Stimulated activated CD8-positive, alpha-beta memory T cell treated with anti-CD3 and anti-CD28 coated beads, Interleukin-7, amount 100 ng/mL, for 4 hours (primary cell): ENCODE results near the gene IFNL2.
"Not testable (repeated sequence)": the region's sequence is repeated elsewhere in the genome, so short reads cannot be mapped to it uniquely, and the experiment has no call there.

ENCODE experiments used
- DNase-seq, 2 donors: peaks; one replicate each; pipeline ENCODE4 v3.0.0-alpha.2; 2020; ENCODE audit warnings: low read depth in 2 of 2

IFNL2 gene

GRCh38 chr19:39253374-39254149, 14.6 kb upstream of the IFNL2 start:
- DNase-seq, result no peak

DNA sequence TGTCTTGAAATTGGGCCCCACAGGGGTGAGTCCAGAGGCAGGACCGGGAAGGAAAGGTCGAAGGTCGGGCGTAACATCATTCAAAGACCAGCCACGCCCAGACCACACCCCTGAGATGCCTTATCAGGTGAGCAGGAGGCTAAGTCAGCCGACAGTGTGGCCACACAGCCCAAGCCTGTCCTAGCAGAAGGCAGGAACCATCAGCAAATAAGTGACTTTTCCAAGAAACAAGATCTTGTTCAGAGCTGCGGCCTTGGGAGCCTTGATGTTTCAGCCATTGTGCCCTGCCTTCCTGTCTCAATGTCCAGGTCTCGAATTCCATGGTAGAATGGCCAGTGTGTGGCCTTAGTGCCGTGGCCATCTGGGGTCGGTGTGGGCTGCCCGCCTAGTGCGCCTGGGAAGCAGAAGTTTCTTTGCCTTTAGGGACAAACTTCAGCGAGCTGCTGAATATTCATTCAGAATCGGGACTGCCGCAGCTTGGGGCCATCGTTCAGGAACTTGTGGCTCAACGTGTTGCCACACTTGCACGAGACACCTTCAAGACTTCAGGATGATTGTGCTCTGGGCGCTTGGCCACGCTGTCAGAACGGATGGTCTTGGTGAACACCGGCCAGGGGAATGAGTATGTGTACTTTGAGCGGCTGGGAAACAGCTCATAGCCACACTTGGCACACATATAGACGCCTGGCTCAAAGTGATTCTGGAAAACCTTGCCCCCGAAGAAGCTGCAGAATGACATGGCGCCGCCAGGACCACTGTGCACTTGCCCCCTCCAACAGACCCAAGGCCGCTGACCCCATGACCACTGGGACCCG, 13.5 kb upstream of the IFNL2 start:
- DNase-seq, result no peak

DNA sequence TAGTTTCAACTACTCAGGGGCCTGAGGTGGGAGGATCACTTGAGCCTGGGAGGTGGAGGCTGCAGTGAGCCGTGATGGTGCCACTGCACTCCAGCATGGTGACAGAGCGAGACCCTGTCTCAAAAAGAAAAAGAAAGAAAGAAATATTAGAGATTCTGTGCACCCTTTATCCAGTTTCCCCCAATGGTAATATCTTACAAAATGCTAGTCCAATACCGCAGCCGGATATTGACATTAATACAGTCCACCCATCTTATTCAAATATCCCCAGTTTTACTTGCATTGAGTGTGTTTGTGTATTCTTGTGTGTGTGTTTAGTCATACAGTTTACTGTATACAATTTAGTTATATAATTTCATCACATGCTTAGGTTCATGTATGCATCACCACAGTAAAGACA, 11.0 kb upstream of the IFNL2 start:
- no peak for DNase-seq

- no peak for DNase-seq
Observed at GRCh38 chr19:39261704-39262103, 6.5 kb upstream of the IFNL2 start.

GRCh38 chr19:39262496-39262895, 5.7 kb upstream of the IFNL2 start:
- no peak for DNase-seq

- DNase-seq, result no peak
Observed at GRCh38 chr19:39263912-39264305, 4.3 kb upstream of the IFNL2 start.

DNA sequence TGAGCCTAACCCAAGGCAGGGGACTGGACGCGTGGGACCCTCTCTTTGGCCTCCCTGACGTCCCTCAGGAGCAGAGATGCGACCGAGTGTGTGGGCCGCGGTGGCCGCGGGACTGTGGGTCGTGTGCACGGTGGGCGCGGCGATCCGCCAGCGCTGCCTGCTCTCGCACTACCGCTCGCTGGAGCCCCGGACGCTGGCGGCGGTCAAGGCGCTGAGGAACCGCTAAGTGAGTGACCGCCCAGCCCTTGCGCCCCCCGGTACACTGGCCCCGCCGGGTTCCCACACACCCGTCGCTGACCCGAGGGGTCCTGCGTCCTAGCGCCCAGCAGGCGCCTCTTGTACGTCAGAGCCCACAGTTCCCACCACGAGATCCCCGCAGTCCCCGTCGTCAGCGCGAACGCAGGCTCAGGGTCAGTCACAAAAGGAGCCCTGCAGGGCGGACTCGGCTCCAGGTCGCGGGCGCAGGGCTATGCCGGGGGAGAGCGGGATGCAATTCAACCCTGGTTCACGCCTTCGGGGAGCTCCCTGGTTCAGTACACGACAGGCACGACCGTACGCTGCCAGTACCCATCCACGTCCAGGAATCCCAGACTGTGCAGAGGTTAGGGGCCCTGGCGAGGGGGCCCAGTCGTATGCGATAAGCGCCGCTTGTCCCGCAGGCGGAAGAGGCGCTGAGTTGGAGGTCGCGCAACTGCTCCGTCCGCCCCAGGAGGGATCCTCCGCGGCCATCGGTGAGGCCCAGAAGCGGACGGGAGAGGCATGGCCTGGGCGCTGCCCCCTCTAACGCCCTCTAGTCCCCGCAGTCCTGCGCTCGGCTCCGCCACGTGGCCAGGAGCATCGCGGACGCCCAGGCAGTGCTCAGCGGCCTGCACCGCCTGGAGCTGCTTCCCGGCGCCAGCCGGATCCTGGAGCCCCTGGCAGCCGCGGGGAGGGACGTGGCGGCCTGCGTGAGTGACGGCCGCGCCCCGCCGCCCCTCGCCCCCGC, 3.6 kb upstream of the IFNL2 start:
- DNase-seq, result no peak

DNA sequence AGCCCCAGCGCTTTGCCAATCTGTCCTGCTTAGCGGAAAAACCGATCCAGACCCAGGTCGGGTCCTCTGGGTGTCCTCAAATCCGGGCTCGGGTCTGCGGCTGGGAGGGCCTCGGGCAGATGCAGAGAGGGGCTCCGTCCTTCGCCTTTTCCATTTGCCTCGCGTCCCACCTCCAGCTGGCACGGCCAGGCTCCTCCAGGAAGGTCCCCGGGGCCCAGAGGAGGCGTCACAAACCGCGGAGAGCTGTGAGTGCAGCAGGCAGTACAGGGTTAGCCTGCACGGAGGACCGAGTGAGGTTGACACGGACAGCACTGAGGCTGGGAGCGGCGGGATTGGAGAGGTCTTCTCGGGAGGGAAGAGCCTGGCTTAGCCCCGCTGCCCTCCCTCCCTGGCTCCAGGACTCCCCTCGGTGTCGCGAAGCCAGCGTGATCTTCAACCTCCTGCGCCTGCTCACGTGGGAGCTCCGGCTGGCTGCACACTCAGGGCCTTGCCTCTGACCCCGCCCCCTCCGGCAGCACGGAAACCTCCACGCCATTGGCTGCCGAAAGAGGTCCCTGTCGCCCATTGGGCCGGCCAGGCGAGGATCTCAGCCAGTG, 2.8 kb upstream of the IFNL2 start:
- no peak for DNase-seq

GRCh38 chr19:39268531-39269223, 481 bp downstream of the IFNL2 start:
- not testable (repeated sequence) for DNase-seq

- DNase-seq, result not testable (repeated sequence)
Observed at GRCh38 chr19:39269369-39269768, 1.2 kb downstream of the IFNL2 start.

- no peak for DNase-seq
Observed at GRCh38 chr19:39270036-39270871, 2.1 kb downstream of the IFNL2 start.

DNA sequence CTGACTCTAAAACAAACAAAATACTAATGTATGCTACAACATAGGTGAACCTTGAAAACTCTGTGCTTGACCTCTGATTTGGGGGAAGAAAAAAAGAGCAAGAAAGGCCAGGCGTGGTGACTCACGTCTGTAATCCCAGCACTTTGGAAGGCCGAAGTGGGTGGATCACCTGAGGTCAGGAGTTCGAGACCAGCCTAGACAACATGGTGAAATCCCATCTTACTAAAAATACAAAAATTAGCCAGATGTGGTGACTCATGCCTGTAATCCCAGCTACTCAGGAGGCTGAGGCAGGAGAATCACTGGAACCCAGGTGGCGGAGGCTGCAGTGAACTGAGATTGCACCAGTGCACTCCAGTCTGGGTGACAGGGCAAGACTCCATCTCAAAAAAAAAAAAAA, 5.7 kb downstream of the IFNL2 start:
- not testable (repeated sequence) for DNase-seq

DNA sequence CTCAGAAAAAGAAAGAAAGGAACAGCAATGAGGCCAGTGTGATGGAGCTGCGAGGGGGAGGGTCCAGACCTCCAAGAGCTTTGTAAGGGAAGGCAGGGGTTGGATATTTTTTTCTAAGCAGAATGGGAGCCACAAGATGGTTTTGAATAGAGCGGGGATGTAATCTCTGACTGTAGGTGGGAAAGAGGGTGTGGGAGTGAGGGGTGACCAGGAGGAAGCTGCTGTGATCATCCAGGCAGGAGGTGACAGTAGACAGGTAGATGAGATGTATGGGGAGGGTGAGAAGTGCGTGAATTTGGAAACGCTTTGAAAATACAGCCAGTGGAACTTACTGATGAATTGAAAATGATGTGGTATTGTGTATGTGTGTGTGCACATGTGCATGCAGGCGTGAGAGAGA, 7.4 kb downstream of the IFNL2 start:
- no peak for DNase-seq

- DNase-seq, result no peak
Observed at GRCh38 chr19:39276740-39277139, 8.5 kb downstream of the IFNL2 start.

GRCh38 chr19:39277598-39277997, 9.4 kb downstream of the IFNL2 start:
- no peak for DNase-seq

DNA sequence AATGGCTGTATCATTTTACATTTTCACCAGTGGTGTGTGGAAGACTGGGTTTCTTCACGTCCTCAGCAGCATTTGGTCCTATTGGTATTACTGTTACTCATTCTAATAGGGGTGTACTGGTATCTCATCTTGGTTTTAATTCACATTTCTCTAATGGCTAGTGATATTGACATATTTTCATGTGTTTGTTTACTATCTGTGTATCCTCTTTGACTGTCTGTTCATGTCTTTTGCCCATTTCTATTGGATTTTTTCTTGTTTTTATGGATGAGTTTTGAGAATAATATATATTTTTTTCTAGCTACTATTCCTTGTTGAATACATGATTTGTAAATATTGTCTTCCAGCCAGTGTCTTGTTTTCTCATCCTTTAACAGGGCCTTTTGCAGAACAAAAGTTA, 13.8 kb downstream of the IFNL2 start:
- DNase-seq, result no peak

DNA sequence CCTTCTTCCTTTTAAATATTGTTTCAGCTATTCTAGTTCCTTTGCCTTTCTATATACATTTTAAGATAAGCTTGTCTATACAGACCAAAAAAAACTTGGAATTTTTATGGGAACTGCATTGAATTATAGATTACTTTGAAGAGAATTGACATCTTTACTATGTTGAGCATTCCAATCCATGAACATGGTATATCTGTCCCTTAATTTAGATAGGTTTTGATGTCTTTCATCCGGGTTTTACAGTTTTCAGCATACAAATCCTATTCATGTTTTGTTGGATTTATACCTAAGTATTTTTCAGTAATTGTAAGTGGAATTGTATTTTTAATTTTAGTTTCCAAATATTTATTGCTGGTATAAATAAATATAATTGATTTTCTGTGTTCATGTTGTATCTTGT, 15.8 kb downstream of the IFNL2 start:
- no peak for DNase-seq

GRCh38 chr19:39293394-39293793, 25.2 kb downstream of the IFNL2 start:
- no peak for DNase-seq

- no peak for DNase-seq
Observed at GRCh38 chr19:39296055-39296645, 28.0 kb downstream of the IFNL2 start, which contains the start of gene IFNL1. TSS of gene IFNL1 (plus strand) at chr19:39296407. CDS start at chr19:39296422, 15 bp downstream.

DNA sequence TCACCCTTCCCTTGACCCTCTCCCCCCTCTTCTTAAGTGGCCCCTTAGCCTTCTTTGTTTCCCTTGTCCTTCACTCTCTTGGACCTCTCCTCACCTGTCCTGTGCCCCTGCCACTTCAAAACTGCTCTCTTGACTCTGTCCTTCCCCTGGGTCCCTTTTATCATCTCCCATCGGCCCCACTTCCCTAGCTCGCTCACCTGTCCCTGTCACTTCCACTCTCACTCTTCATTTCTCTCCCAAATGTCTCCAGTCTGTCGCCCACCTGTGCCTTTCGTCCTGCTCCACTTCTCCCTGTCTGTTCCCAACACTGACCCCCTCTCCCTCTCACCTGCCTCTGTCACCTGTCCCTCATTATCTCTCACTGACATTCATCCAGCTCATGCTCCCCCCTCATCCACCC, 28.7 kb downstream of the IFNL2 start:
- no peak for DNase-seq
